ENCODE measurements around the gene CDK4. TPM values are rescaled to one million over a fixed set of nuclear protein-coding genes. Genes with fewer than 3 reads are reported as not detected.

CDK4 gene
- polyA plus RNA-seq, 3 donors from 2014 or later = 68.7 to 133 (median 75.6) TPM

DNA sequence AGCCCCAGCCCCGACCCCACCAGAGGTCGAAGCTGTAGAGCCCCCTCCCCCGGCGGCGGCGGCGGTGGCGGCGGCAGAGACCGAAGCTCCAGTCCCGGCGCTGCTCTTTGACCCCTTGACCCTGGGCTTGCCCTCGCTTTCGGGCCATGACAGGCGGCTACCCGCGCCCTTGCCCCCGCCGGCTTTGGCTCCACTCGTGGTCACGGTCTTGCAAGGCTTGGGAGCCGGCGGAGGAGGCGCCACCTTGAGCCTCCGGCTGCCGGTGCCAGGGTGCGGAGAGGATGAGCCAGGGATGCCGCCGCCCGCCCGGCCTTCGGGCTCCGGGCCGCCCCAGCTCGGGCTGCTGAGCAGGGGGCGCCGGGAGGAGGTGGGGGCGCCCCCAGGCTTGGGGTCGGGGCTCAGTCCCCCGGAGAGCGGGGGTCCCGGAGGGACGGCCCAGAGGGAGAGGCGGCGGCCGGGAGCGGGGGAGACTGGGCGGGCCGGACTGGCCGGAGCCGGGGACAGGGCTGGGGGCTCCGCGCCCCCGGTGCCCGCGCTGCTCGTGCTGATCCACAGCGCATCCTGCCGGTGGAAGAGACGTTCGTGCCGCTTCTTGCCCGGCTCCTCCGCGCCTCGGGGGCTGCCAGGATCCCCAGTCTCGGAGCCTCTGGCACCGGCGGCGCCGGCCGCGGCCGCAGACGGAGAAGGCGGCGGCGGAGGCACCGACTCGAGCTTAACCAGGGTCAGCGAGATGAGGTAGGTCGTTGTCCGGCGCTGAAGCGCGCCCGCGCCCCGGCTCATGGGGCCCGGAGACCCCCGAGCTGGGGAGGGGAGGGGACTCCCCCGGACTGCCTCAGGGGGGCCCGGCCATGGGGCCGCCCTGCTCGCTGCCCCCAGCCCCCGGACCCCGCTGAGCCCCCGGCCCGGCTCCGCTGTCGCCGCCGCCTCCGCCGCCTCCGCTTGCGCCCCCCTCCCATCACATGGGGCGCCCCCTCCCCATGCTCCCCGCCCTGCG, 14.3 kb downstream of the CDK4 start:
- peaks cover 11 to 16% (median 14%) of the 10 kb centered on the region in 3 donors for H3K27me3 Mint-ChIP-seq (ENCODE audit: low read depth in 3 of 3)
- peaks cover 47 to 55% of the 10 kb centered on the region in 2 donors for H3K4me1 Mint-ChIP-seq
- no peak overlapping the region for H3K4me3 Mint-ChIP-seq
- H3K36me3 Mint-ChIP-seq = peaks cover 4 to 14% (median 12%) of the 10 kb centered on the region in 3 donors
- no peak overlapping the region for H3K27ac Mint-ChIP-seq
- DNase-seq = no peak
- H3K9me3 Mint-ChIP-seq = no peaks in the 10 kb centered on the region

DNA sequence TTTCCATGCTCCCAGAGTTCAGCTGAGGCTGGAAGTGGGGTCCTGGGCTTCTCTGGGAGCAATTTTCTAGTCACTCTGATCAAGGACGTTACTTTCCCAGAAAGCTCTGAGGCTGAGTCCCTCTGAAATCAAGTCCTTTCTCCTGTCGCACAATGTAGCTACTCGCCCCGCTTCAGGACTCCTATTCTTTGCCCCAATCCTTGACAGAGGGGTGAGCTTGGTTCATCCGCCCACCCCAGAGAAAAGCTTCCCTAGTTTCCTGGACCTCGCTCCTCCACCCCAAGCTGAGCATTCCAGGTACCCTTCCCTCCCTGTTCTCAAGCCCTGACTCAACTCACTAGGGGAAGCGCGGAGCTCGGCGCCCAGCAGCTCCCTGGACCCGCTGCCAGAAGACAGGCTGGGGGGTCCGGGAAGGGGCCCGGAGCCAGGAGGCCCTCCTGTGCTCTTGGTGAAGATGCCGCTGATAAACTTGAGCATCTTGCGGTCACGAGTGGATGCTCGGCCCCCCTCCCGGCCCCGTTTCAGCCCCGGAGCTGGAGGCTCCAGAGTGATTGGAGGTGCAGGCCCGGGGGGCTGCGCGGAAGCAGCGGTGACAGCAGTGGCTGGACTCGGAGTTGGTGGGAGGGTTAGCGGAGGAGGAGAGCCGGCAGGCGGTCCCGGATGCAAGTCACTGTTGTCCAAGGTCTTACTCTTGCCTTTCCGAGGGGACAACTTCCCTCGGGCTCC, 15.2 kb downstream of the CDK4 start:
- Mint-ChIP-seq H3K9me3 (no peaks in the 10 kb centered on the region), H3K4me1 (peaks cover 38 to 47% of the 10 kb centered on the region in 2 donors), H3K27ac (peak overlapping the region in 3 of 6 donors; percentile 10 to 64 (median 56)), H3K4me3 (no peak overlapping the region), H3K36me3 (peaks cover 4 to 23% (median 15%) of the 10 kb centered on the region in 3 donors), H3K27me3 (ENCODE audit: low read depth in 3 of 3) (peaks cover 10 to 12% (median 11%) of the 10 kb centered on the region in 3 donors)
- no peak for DNase-seq

DNA sequence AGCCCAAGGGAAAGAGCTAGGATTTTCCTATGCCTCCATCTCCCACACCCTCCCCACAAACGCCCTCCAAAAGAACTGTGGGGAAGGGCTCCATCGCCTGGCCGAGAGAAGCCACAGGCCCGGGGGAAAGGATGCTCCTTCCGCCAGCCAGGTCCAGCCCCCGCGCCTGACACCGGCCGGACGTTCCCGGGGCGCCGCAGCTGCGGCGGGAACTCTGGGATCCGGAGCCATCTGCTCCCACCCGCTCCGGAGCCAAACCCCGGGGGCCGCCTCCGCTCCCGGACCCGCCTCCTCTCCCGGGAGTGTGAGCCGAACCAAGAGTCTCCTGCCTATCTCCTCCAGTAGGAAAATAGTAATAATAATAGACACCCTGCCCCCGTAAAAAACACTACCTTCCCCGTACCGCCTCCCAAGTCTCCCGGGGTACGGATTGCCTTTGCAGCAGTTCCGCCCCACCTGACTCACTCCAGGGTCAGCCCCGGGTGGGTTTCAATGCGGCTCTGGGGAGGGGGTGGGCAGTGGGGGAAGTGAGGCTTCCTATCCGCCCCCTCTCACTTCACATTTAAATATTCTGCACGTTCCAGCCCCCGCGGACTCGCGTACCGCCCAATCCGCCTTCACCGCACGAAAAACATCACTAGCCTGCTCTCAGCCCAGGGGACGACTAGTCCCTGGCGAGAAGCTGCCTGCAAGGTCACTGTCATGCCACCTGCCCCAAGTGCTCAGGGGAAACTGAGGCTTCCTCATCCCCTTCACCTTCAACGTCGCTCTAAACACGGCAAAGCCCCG, 16.0 kb downstream of the CDK4 start:
- H3K36me3 Mint-ChIP-seq = peaks cover 8 to 31% (median 20%) of the 10 kb centered on the region in 3 donors

DNA sequence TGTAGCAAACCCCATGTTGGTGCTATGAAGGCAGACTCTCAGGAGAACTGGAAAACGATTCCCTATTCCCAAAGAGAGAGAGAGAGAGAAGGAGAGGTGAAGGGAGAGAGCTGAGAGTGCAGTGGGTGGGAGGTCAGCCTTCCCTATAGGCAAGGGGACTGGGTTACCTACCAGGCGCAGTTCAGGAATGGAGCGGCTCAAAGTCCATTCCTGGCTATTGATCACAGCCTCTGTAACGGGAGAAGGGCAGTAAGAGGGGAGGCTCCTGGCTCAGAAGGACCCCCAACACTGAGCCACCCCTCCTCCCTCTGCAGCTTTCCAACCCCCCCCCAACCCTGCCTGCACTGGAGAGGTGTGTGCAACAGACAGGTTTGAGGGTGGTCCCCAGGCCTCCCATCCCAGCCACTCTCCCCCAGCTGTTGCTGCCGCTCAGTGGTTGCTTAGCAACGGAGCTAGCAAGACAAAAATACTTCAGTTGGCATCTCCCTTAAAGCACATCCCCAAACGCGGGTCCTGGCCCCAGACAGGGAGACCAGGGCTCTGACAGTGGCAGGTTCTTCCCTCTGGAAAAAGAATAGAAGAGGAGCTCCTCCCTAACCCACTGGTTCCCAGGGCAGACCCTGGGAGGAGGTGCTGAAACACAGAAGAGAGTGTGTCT, 16.8 kb downstream of the CDK4 start:
- Mint-ChIP-seq H3K9me3 (no peaks in the 10 kb centered on the region), H3K4me1 (peaks cover 24 to 31% of the 10 kb centered on the region in 2 donors), H3K27ac (peak overlapping the region in 4 of 6 donors; percentile 66 to 78 (median 71)), H3K36me3 (peaks cover 10 to 37% (median 22%) of the 10 kb centered on the region in 3 donors), H3K27me3 (ENCODE audit: low read depth in 3 of 3) (peaks cover 0 to 5% (median 0%) of the 10 kb centered on the region in 3 donors), H3K4me3 (no peak overlapping the region)
- DNase-seq = no peak

More for the DNA sequence above, 16.0 kb downstream of the CDK4 start:
- Mint-ChIP-seq H3K9me3 (no peaks in the 10 kb centered on the region), H3K27me3 (ENCODE audit: low read depth in 3 of 3) (peaks cover 6 to 10% (median 7%) of the 10 kb centered on the region in 3 donors), H3K4me1 (peaks cover 31 to 39% of the 10 kb centered on the region in 2 donors), H3K4me3 (no peak overlapping the region), H3K27ac (peak overlapping the region in 5 of 6 donors; percentile 10 to 79 (median 56))
- no peak for DNase-seq

DNA sequence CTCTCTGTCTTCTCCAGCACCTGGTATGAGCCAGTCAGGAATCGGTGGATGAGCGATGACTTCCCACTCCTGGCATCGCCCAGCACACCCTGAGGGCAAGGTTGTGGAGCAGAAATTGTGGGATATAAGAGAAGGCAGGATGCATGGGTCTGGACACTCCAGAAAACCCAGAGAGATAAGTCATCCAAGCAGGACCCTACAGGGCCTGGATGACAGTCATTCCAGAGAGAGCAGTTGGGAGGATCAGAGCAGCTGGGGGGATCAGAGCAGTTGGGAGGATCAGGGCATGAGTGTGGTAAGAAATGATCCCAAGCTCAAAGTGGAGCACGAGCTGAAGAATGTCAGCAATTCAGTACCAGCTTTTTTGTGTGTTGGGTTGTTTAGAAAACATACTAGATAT, 17.5 kb downstream of the CDK4 start:
- H3K36me3 Mint-ChIP-seq = peaks cover 10 to 43% (median 29%) of the 10 kb centered on the region in 3 donors
- no peak for DNase-seq
- H3K27me3 Mint-ChIP-seq (ENCODE audit: low read depth in 3 of 3) = peaks cover 0 to 5% (median 0%) of the 10 kb centered on the region in 3 donors
- H3K4me1 Mint-ChIP-seq = peaks cover 19 to 26% of the 10 kb centered on the region in 2 donors
- H3K9me3 Mint-ChIP-seq = no peaks in the 10 kb centered on the region
- H3K27ac Mint-ChIP-seq = peak overlapping the region; percentile 13 to 78 (median 66)
- no peak overlapping the region for H3K4me3 Mint-ChIP-seq

DNA sequence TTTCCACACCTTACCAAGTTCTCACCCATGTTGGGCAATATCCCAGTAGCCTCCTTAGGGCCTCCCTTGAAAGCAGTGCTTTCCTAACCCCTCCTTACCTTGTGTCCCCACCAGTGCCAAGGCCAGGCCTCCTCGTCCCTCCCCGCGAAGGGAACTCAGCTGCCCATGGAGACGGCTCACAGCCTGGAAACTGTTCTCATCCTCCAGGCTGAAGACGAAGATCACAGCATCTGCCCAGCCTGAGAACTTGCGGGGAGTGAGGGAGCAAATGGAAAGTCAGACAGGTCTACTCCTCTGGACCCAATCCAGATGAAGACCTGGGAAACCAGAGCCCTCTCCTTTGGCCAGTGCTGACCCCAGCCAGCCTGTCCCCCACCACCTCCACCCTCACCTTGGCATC, 18.2 kb downstream of the CDK4 start:
- H3K27ac Mint-ChIP-seq = no peak overlapping the region
- no peaks in the 10 kb centered on the region for H3K9me3 Mint-ChIP-seq
- no peak for DNase-seq
- peaks cover 0 to 5% (median 0%) of the 10 kb centered on the region in 3 donors for H3K27me3 Mint-ChIP-seq (ENCODE audit: low read depth in 3 of 3)
- no peak overlapping the region for H3K4me3 Mint-ChIP-seq
- peaks cover 10 to 47% (median 27%) of the 10 kb centered on the region in 3 donors for H3K36me3 Mint-ChIP-seq
- peaks cover 13 to 19% of the 10 kb centered on the region in 2 donors for H3K4me1 Mint-ChIP-seq

DNA sequence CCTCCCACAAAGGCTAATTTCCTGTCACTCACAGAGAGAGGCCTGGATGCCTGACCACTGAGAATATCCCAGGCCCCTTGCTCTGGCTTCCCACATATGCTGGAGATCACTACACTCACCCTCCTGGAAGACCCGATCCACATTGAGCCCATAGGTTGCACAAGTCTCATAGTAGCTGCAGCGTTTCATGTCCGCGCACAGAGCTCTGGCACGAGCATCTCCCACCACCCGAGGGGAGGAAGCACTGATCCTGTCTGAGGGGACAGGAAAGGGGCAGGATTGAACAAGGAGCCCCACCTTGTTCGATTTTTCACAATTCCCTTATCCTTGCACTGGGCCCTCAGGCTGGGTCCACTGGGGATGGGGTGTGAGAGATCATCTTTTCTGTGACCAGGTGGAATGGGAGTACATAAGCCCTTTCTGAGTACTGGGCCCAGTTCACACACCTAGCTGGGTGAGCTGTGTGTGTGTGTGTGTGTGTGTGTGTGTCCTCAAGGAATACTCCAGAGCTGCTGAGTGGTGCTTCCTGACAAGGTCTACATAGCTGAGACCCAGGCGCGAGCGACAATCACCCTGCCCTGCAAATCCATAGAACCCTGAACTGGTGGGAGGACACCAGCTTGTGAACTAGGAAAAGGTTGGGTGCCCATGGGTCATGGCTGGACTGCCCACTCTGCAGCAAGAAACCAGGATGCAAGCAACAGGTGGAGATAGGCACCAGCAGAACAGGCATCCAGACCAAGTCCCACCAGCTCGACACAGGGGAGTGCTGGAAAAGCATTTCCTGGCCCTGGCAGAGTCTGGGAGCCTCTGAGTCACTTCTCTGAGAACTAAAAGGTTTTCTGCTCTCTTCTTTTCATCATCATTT, 19.1 kb downstream of the CDK4 start:
- H3K27ac Mint-ChIP-seq = peak overlapping the region in 3 of 6 donors; percentile 17 to 64 (median 53)
- DNase-seq = no peak
- peaks cover 0 to 5% (median 0%) of the 10 kb centered on the region in 3 donors for H3K27me3 Mint-ChIP-seq (ENCODE audit: low read depth in 3 of 3)
- H3K4me3 Mint-ChIP-seq = no peak overlapping the region
- peaks cover 12 to 18% of the 10 kb centered on the region in 2 donors for H3K4me1 Mint-ChIP-seq
- no peaks in the 10 kb centered on the region for H3K9me3 Mint-ChIP-seq
- peaks cover 15 to 54% (median 32%) of the 10 kb centered on the region in 3 donors for H3K36me3 Mint-ChIP-seq

DNA sequence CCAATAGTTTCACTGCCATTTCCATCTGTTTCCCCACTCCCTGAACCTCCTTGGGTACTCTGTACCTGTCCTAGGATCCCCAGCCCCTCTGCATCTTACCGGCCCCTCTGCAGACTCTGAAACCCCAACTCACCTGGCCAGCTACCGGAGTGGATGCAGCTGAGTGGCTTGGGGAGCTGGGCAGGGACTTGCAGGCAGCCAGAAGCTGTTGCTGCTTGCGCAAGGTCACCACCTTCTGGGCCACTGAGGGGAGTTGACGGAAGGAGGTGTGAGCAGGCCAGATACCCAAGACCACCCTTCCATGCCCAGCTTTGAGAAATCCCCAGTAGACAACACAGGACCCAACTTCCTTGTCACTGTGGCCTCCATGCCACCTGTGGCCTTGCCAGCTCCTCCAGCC, 19.8 kb downstream of the CDK4 start:
- Mint-ChIP-seq H3K36me3 (peaks cover 19 to 57% (median 32%) of the 10 kb centered on the region in 3 donors), H3K9me3 (no peaks in the 10 kb centered on the region), H3K27me3 (ENCODE audit: low read depth in 3 of 3) (peaks cover 0 to 5% (median 0%) of the 10 kb centered on the region in 3 donors), H3K27ac (peak overlapping the region in 4 of 6 donors; percentile 35 to 66 (median 40)), H3K4me3 (no peak overlapping the region), H3K4me1 (peaks cover 12 to 18% of the 10 kb centered on the region in 2 donors)
- no peak for DNase-seq

DNA sequence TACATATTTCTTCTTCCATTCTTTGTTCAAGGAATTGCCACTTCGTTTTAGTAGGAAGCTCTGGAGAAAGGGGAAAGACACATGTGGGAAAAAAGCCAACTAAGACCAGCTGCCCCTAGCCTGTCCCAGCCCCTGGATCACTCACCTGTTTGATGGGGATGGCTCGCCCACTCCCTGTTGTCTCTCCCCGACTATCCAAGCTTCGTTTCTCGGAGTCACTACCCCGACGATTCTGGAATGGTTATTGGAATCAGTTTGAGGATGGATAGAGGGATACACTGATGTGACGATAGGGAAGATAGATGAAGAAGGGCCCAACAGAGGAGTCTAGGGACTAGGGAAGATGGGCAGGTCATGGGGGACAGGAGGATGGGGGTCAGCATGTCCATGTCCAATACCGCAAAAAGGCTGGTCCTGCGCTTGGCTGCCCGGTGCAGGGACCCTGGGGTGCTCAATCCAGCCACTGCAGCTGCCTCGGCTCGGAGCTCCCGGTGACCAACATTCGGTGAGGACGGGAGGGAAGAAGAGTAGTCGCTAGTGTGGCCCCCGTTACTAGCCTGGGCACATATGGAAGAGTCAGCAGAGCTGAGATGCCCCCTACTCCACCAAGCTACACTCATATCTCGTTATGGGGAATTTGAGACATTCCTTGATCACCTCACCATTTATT, 20.6 kb downstream of the CDK4 start:
- Mint-ChIP-seq H3K27ac (peak overlapping the region in 2 of 6 donors; percentile 2 to 42), H3K27me3 (ENCODE audit: low read depth in 3 of 3) (peaks cover 0 to 2% (median 0%) of the 10 kb centered on the region in 3 donors), H3K36me3 (peaks cover 19 to 57% (median 32%) of the 10 kb centered on the region in 3 donors), H3K9me3 (no peaks in the 10 kb centered on the region), H3K4me1 (peaks cover 8 to 14% of the 10 kb centered on the region in 2 donors), H3K4me3 (no peak overlapping the region)
- DNase-seq = no peak

DNA sequence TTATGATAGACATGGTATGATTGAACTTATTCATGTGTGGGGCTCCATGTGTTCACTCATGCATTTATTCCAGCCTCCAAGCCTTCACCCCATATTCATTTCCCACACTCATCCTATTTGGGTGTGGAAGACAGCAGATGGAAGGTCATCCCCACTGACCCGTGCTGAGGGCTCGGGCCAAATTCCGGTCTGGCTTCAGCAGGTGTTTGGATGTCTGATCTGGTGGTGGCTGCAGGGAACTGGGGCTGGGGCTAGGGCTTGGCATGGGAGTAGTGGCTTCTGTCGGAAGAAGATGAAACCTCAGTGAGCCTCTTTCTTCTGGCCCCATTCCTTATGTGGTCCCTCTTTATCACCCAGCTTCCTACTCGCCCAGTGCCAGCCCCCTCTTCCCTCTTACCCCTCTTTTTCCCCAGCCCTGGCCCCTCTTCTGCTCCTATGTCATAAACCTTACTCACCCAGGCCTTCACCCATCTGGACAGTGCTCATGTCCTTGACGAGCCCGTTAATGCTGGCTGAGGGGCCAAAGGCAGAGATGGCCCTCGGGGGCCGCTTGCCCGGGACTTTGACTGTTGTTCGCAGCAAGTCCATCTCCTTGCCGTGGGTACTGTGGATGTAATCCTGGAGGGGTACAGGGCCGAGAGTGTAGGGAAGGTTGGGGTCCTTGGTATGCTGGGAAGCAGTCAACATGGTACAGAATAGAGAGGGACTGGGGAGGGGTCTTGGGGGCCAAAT, 21.6 kb downstream of the CDK4 start:
- Mint-ChIP-seq H3K27ac (peak overlapping the region in 1 of 6 donors; percentile 37), H3K4me1 (peaks cover 6 to 10% of the 10 kb centered on the region in 2 donors), H3K27me3 (ENCODE audit: low read depth in 3 of 3) (peaks cover 0 to 3% (median 0%) of the 10 kb centered on the region in 3 donors), H3K36me3 (peaks cover 19 to 61% (median 32%) of the 10 kb centered on the region in 3 donors), H3K9me3 (no peaks in the 10 kb centered on the region), H3K4me3 (no peak overlapping the region)
- no peak for DNase-seq

DNA sequence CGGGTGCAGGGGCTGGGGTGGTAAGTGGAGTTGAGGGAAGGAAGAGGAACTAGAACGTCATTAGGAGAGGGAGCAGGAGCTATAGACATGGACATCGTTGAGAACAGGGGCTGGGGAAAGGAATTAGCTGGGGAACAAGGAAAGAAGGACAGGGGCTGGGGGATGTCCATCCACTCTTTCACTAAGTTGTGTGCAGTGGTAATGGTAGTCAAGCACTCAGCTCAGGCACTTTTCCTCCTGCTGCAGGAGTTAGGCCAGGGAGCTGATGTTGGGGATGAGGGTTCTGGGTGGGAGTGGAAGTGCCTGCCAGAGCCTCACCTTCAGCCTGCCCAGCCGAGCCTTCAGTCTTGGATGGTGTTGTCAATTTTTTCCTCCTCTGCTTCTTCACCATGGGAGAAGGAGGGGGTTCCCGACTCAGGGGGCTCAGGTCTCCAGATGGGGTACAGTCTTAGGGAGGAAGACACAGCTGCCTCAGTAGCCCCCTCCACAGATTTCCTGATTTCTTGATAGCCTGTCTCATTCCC, 22.7 kb downstream of the CDK4 start:
- Mint-ChIP-seq H3K4me1 (peaks cover 3 to 7% of the 10 kb centered on the region in 2 donors), H3K36me3 (peaks cover 15 to 55% (median 25%) of the 10 kb centered on the region in 3 donors), H3K27ac (peak overlapping the region in 2 of 6 donors; percentile 68 to 71), H3K4me3 (no peak overlapping the region), H3K9me3 (no peaks in the 10 kb centered on the region), H3K27me3 (ENCODE audit: low read depth in 3 of 3) (peaks cover 0 to 3% (median 0%) of the 10 kb centered on the region in 3 donors)
- DNase-seq = no peak

Data from immature natural killer cell (primary cell).